ENCODE data around the gene ARL15. TPM values are rescaled to one million over a fixed set of nuclear protein-coding genes. Genes with fewer than 3 reads are reported as not detected.
A peak's percentile ranks its signal among the peaks of the same experiment; 100 is the strongest.

The ARL15 gene
- polyA plus RNA-seq, 3 donors from 2014 or later: 15.0 to 20.3 (median 16.2) TPM

DNA sequence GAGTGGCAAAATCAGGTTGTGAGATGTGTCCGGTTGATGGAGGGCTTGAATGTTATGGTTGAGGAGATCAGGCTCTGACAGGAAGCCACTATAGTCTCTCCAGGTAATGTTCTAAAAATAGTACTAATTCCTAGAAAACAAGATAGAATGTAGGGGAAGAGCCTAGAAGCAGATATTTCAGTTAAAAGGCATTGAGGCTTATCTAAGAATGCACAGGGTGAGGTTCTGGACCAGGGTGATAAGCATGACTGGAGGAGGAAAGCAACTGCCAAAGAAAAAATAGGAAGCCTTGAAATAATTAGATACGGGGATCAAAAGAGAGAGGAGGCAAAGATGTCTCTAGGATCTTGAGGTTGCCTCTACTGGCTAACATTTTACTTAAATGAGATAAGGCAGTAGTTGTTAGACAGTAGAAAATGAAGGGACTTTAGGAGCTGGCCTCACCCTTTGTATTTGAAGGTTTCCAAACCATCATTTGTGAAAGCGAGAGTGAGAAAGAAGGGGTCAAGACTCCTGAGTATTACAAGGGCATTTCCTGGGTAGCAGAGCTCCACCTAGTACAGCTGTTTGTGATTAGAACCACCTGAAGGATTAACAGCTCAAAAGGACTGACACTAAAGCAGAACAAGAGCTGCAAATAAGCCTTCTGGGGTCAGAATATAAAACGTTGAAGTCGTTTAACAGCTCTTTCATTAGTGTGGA is 15.4 kb upstream of the ARL15 start:
- no peak overlapping the region for H3K4me3 Mint-ChIP-seq
- H3K27ac Mint-ChIP-seq: no peak overlapping the region
- peaks cover 0 to 11% (median 8%) of the 10 kb centered on the region in 3 donors for H3K27me3 Mint-ChIP-seq (ENCODE audit: low read depth in 3 of 3)
- H3K36me3 Mint-ChIP-seq: no peaks in the 10 kb centered on the region
- H3K9me3 Mint-ChIP-seq: peaks cover 0 to 3% (median 0%) of the 10 kb centered on the region in 6 donors
- H3K4me1 Mint-ChIP-seq: no peaks in the 10 kb centered on the region
- no peak for DNase-seq

DNA sequence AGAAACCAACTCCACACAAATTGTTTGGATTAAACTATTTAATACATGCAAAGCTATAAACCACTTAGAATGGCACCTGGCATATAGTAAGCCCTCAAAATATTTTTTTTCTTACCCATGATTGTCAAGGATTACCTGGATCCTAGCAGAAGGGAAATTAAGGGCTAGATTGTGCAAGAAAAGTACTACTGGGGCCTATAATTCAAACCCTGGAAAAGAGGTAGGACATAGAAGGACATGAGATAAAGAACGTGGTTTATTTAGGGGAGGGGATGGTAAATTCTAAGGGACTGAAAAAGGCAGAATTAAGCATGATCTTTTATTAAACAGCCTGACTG is 14.9 kb upstream of the ARL15 start:
- H3K27ac Mint-ChIP-seq: no peak overlapping the region
- no peak overlapping the region for H3K4me3 Mint-ChIP-seq
- no peak for DNase-seq
- no peaks in the 10 kb centered on the region for H3K4me1 Mint-ChIP-seq
- peaks cover 0 to 3% (median 0%) of the 10 kb centered on the region in 6 donors for H3K9me3 Mint-ChIP-seq
- no peaks in the 10 kb centered on the region for H3K36me3 Mint-ChIP-seq
- peaks cover 0 to 13% (median 10%) of the 10 kb centered on the region in 3 donors for H3K27me3 Mint-ChIP-seq (ENCODE audit: low read depth in 3 of 3)

DNA sequence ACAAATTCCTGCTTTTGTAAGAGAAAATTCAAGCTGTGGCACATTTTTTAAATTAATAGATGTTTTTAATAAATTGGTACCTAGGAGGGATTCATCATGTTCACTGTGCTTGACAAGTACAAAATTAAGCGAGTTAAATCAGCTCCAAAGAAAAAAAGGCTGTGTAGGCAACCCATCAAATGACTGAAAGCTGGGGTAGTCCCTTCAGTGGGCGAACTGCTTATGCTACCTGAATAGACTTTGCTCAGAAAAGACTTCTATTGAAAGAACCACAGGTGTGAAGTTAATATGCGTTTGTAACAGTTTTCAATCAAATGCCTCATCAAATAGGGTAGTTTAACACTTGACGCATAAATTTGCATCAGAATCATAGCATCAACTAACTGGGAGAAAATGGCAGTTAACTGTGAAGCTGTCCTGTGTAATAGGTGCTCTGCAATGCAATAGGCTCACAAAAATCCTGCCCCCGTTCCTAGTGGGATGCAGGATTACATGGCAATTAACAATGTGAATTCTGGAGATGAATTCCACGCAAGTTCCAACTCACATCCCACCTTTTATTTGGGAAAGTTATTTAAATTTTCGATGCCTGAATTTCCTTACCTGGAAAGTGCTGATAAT is 14.4 kb upstream of the ARL15 start:
- DNase-seq: no peak
- Mint-ChIP-seq H3K27ac (no peak overlapping the region), H3K27me3 (ENCODE audit: low read depth in 3 of 3) (peaks cover 0 to 16% (median 11%) of the 10 kb centered on the region in 3 donors)

DNA sequence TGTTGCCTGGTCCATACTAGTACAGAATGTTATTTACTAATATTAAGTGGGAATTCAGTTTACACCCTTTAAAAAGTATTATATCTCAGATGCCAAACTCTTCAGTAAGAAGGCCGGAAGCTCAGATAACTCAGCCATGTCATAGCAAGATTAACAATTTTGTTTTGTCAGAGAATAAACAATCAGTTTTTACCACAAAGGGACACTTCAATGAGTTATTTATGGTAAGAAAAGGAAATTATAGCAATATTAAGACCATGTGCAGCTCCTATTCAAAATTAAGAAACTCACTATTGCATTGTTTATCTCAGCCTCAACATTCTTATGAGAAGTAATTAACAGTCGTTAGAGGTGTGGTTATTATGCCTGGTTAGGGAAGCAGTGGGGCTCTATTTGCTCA is 13.1 kb upstream of the ARL15 start:
- H3K4me1 Mint-ChIP-seq: no peaks in the 10 kb centered on the region
- H3K27me3 Mint-ChIP-seq (ENCODE audit: low read depth in 3 of 3): peaks cover 5 to 12% (median 10%) of the 10 kb centered on the region in 3 donors
- no peaks in the 10 kb centered on the region for H3K36me3 Mint-ChIP-seq
- no peak overlapping the region for H3K4me3 Mint-ChIP-seq
- H3K9me3 Mint-ChIP-seq: peaks cover 0 to under 1% (median 0%) of the 10 kb centered on the region in 6 donors
- no peak overlapping the region for H3K27ac Mint-ChIP-seq
- no peak for DNase-seq

More for the DNA sequence above, 14.4 kb upstream of the ARL15 start:
- Mint-ChIP-seq H3K4me1 (no peaks in the 10 kb centered on the region), H3K4me3 (no peak overlapping the region), H3K36me3 (no peaks in the 10 kb centered on the region), H3K9me3 (peaks cover 0 to 3% (median 0%) of the 10 kb centered on the region in 6 donors)

DNA sequence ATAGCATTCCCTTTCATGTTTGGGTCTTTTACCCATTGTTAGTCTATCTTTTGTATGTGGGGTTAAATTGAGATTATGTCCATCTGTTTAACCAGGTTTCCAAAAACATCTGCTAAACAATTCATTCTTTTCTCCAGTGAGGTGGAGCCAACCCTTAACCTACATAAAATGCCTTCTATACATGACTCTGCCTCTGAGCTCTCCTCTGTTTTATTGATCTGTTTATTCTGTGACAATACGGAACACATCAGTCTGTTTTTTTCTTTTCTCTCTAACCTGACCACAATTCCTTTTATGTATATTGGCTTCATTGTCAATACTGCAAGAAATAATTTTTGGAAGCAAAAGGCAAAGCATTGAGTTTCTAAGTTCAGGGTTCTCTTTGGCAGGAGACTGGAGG is 9.9 kb upstream of the ARL15 start:
- no peaks in the 10 kb centered on the region for H3K9me3 Mint-ChIP-seq
- DNase-seq: no peak
- H3K27me3 Mint-ChIP-seq (ENCODE audit: low read depth in 3 of 3): peaks cover 5 to 16% (median 12%) of the 10 kb centered on the region in 3 donors
- no peak overlapping the region for H3K27ac Mint-ChIP-seq
- no peak overlapping the region for H3K4me3 Mint-ChIP-seq
- H3K36me3 Mint-ChIP-seq: no peaks in the 10 kb centered on the region
- H3K4me1 Mint-ChIP-seq: no peaks in the 10 kb centered on the region

DNA sequence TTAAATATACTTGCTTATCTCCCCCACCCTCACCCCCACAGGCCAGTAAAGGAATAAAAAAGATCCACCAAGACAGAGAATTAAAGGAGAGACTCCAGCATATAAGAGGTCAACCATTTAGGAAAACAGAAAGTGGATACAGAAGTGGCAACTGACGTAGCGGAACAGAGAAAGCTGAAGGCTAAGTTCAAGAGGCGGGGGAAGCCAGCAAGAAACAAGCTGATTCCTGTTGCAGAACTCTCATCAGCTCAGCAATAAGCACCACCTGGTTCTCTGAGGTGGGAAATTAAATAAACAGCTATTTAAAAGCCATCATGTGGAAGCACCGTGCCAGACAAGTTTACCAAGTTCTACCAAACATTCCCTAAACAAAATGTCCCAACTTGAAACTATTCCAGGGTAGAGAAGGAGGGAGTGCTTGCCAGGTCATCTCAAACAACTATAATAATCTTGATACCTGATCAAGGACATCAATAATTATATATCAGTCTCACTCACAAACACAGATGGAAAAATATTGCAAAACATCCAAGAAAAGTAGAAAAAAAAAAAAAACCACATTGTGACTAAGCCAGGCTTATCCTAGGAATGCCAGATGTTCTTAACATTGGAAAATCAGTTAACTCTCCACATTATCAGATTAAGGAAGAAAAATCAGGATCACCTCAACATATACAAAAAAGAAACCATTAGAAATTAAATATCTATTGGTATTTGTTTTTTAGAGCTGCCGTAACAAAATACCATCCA is 7.3 kb upstream of the ARL15 start:
- Mint-ChIP-seq H3K27ac (no peak overlapping the region), H3K4me1 (no peaks in the 10 kb centered on the region), H3K36me3 (no peaks in the 10 kb centered on the region), H3K4me3 (no peak overlapping the region), H3K27me3 (ENCODE audit: low read depth in 3 of 3) (peaks cover 6 to 14% (median 12%) of the 10 kb centered on the region in 3 donors), H3K9me3 (no peaks in the 10 kb centered on the region)
- no peak for DNase-seq

DNA sequence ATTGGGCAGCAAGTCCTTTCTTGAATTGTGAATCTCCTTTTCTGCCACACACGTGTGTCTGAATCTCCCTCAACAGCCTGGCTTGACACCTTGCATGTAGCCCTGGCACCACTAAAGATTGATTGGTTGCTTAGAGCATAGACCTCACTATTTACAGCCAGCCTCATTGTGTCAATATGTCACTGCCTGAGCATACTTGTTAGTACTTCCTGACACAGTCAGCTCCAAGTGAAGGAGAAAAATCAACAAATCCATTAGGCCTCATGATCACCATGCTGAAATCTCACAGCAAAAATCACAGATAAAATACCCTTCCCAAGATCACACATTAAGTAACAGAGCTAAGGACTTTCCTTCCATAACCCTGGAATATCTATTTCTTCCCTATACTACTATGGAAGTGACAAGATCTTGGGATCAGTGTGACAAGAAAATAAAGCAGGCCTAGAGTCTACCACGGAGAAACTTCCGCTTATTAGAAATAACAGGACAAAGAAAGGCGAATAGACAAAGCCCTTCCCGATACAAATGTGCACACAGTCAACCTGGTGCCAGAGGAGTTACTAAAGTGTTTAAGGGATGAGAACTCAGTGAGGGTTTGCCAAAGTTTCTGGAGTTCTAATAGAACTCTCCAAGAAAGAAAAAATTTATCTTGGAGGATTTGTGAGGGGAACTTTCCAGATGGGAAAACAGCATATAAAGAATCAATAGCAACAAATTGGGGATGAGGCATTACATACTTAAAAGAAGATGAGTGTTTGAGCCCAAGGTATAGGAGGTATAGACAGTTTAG is 5.6 kb upstream of the ARL15 start:
- Mint-ChIP-seq H3K27me3 (ENCODE audit: low read depth in 3 of 3) (peaks cover 5 to 15% (median 8%) of the 10 kb centered on the region in 3 donors), H3K9me3 (no peaks in the 10 kb centered on the region), H3K27ac (no peak overlapping the region), H3K36me3 (no peaks in the 10 kb centered on the region), H3K4me1 (peaks cover 8 to 11% of the 10 kb centered on the region in 2 donors), H3K4me3 (no peak overlapping the region)
- no peak for DNase-seq

DNA sequence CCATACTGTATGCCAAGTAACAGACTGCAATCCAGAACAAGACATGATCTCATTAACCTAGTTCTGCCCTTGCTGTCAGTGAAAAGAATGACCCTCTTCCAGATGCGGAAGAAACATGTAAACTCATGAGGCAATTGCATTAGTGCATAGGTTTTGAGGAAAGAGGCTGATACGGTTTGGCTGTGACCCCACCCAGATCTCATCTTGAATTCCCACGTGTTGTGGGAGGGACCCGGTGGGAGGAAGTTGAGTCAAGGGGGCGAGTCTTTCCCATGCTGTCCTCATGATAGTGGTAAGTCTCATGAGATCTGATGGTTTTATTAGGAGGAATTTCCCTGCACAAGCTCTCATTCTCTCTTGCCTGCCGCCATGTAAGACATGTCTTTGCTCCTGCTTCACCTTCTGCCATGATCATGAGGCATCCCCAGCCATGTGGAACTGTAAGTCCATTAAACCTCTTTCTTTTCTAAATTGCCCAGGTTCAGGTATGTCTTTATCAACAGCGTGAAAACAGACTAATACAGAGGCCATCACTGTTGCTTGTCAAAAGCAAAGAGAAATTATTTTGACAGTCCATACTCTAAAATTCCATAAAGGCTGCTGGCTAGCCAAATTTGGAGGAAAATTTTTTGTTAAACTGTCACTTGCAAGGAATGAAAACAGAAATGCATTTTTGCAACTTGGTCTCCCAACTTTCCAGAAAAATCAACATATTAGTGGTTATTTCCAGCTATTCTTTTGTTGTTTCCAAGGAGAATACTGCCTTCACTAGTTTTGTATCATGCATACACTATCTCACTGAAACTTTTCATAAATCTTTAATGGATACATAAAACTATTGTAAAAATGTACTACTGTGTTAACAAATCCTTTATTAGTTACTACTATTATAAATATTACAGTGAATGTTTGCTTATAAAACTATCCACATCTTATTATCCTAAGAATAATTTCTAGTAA is 3.2 kb upstream of the ARL15 start:
- Mint-ChIP-seq H3K27me3 (ENCODE audit: low read depth in 3 of 3) (peaks cover 8 to 18% (median 11%) of the 10 kb centered on the region in 3 donors), H3K4me3 (no peak overlapping the region)

DNA sequence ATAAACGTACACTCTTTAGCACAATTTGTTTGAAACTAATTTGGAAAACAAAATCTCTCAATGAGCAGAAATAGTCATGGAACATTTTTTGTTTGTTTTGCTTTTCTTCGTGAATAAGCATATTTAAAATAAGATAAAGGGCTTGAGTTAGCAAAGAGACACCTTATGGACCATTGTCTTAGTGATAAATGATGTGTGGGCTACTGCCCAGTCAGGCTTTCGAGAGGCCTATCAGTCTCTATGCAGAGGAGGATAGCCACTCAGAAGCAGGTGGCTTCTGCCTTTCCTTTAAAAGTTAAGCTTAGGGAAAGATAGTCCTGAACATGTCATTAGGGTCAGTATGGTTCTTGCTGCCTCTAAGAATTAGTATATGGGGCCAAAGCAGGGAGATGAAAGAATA is 2.1 kb upstream of the ARL15 start:
- no peaks in the 10 kb centered on the region for H3K9me3 Mint-ChIP-seq
- DNase-seq: no peak
- no peak overlapping the region for H3K27ac Mint-ChIP-seq
- H3K36me3 Mint-ChIP-seq: no peaks in the 10 kb centered on the region
- peaks cover 20 to 41% of the 10 kb centered on the region in 2 donors for H3K4me1 Mint-ChIP-seq
- H3K4me3 Mint-ChIP-seq: peak overlapping the region in 4 of 5 donors; percentile 34 to 97 (median 74)
- H3K27me3 Mint-ChIP-seq (ENCODE audit: low read depth in 3 of 3): peaks cover 8 to 16% (median 11%) of the 10 kb centered on the region in 3 donors

More for the DNA sequence above, 3.2 kb upstream of the ARL15 start:
- Mint-ChIP-seq H3K36me3 (no peaks in the 10 kb centered on the region), H3K4me1 (peaks cover 18 to 30% of the 10 kb centered on the region in 2 donors), H3K9me3 (no peaks in the 10 kb centered on the region), H3K27ac (no peak overlapping the region)
- DNase-seq: no peak

DNA sequence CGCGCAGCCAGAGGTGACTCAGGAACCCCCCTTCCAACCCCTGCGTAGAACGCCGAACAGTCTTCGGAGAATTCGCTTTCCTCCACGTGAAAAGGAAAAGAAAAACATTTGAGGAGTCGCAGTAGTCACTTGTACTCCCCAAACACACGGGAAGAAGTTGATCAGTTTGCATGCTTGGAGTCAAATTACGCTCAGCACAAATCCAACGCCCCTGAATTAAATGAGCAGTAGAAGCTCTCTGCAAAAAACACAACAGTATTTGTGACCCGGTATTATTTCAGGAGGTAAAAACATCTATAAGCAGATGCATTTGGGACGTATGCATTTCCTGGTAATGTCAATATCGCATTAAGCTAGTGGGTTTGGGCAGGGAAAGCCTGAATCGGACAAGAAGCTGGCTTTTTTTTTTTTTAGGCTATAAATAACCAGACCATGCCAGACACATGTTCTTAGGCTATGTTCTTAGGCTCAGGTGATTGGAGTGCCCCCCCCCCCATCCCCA is 854 bp upstream of the ARL15 start:
- Mint-ChIP-seq H3K27me3 (ENCODE audit: low read depth in 3 of 3) (peaks cover 8 to 11% (median 9%) of the 10 kb centered on the region in 3 donors), H3K9me3 (no peaks in the 10 kb centered on the region), H3K4me3 (peak overlapping the region; percentile 90 to 97 (median 95)), H3K27ac (peak overlapping the region; percentile 89 to 97 (median 93)), H3K36me3 (no peaks in the 10 kb centered on the region), H3K4me1 (peaks cover 22 to 50% of the 10 kb centered on the region in 2 donors)
- peak in 1 of 3 donors; percentile 5 for DNase-seq

DNA sequence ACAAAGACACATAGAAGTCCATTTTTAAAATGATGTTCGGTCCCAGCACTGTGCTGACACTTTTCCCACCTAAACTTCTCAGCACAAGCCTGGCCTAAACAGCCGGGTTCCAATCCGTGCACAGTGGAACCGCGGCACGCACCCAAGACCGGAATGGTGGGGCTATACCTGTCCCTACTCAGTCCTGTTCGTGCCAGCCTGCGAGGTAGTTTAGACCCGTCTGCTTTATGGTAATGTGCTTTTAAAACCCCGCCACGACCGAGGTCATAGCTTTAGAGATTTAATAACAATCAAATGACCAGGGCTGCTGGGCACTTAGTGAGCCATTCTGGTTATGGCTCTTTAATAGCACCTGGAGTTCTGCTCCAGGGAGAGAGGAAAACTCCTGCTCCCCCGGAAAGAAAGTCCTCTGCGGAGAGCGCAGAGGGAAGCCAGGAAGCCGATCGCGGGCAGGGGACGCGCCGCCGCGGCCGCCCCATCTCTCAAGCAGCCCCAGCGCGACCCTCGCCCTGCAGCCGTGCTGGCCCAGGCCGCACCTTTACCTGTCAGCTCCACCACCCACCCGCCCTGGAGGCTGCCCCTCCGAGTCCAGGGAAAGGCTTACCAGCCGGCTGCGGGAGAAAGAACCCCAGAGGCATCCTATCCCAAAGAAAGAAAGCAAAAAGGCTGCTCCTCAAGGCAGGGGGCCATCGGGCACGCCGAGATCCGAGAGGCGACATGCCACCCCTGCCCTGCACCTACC is 511 bp downstream of the ARL15 start:
- H3K27me3 Mint-ChIP-seq (ENCODE audit: low read depth in 3 of 3): peaks cover 8 to 11% (median 9%) of the 10 kb centered on the region in 3 donors
- peaks cover 23 to 53% of the 10 kb centered on the region in 2 donors for H3K4me1 Mint-ChIP-seq
- no peaks in the 10 kb centered on the region for H3K36me3 Mint-ChIP-seq
- peak overlapping the region; percentile 90 to 97 (median 95) for H3K4me3 Mint-ChIP-seq
- no peaks in the 10 kb centered on the region for H3K9me3 Mint-ChIP-seq
- peak in 1 of 3 donors; percentile 18 for DNase-seq
- H3K27ac Mint-ChIP-seq: peak overlapping the region; percentile 89 to 97 (median 93)

DNA sequence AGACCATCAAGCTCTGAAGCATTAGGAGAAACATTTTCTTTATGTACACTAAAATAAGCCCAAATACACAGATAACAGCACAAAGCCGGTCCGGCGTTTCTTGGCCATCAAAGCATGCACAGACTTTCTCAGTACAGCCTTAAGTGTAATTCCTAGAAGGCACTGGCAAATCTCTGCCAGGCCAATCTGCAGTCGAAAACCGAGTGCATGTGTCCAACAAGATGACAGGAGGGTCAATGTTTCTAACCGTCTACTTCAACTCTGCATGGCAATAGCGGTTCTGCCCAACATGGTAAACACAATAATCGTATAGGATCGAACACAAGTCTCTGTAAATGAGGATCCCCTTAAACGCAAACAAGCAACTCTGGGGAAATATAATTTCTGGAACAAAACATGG is 1.1 kb downstream of the ARL15 start:
- Mint-ChIP-seq H3K27me3 (ENCODE audit: low read depth in 3 of 3) (peaks cover 8 to 10% (median 9%) of the 10 kb centered on the region in 3 donors), H3K9me3 (no peaks in the 10 kb centered on the region), H3K4me3 (peak overlapping the region; percentile 90 to 97 (median 95)), H3K4me1 (peaks cover 24 to 58% of the 10 kb centered on the region in 2 donors), H3K27ac (peak overlapping the region in 5 of 6 donors; percentile 73 to 97 (median 89)), H3K36me3 (no peaks in the 10 kb centered on the region)
- DNase-seq: no peak

All from immature natural killer cell (primary cell).